ENCODE results near the gene CAMK2A.

Gene CAMK2A

GRCh38 chr5:150289551-150290390 is at the start of gene CAMK2A:
TSS of gene CAMK2A (minus strand) at chr5:150289773. CDS start at chr5:150289625, 148 bp downstream.
- DNase-seq (ENCODE audit: extremely low spot score, insufficient read length, low read depth) (no peak), FAIRE-seq (no peak)

DNA sequence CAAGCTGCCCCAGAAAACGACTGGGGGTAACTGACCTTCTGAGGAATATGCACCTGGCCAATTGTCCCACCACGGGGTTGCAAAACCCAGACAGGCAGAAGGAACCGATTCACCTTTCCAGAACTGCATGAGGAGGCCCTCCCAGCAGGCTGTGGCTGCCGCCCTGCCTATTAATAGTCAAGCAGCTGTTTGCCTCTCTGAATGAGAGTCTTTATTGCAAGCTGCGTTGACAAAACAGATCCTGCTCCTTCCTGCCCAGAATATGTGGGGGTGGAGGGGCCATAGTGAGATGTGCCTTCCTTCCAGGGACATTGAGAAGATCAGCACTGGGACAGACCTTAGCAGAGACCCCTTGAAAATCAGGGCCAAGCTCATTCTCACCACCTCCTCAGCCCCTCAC is 49.6 kb upstream of the CAMK2A start:
- no peak for DNase-seq (ENCODE audit: extremely low spot score, insufficient read length, low read depth)
- FAIRE-seq: no peak

- no peak for FAIRE-seq
- no peak for DNase-seq (ENCODE audit: extremely low spot score, insufficient read length, low read depth)
These were observed 49.0 kb upstream of the CAMK2A start for GRCh38 chr5:150338546-150338945.

- DNase-seq (ENCODE audit: extremely low spot score, insufficient read length, low read depth): no peak
- FAIRE-seq: no peak
These were observed 46.2 kb upstream of the CAMK2A start for GRCh38 chr5:150335778-150336177.

- FAIRE-seq (no peak), DNase-seq (ENCODE audit: extremely low spot score, insufficient read length, low read depth) (no peak)
These were observed 43.8 kb upstream of the CAMK2A start for GRCh38 chr5:150333400-150333799.

- FAIRE-seq: no peak
- DNase-seq (ENCODE audit: extremely low spot score, insufficient read length, low read depth): no peak
These were observed 40.6 kb upstream of the CAMK2A start for GRCh38 chr5:150329881-150330876.

DNA sequence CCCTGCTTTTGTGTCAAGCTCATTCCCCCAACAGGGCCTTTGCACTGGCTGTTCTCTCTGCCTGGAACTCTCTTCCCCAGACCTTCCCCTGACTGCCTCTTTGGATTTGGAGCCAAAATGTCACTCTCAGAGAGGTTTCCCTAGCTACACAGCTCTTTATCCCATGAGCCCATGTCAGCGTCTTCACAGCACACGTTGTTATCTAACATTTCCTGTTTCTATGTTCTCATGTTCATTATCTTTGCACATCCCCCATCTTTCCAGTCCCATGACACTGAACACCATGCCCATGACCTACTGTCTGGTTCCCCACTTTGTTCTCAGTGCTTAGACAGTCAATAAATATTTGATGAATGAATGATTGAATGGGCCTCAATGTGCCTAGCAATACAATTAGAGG is 39.5 kb upstream of the CAMK2A start:
- FAIRE-seq: no peak
- DNase-seq (ENCODE audit: extremely low spot score, insufficient read length, low read depth): no peak

DNA sequence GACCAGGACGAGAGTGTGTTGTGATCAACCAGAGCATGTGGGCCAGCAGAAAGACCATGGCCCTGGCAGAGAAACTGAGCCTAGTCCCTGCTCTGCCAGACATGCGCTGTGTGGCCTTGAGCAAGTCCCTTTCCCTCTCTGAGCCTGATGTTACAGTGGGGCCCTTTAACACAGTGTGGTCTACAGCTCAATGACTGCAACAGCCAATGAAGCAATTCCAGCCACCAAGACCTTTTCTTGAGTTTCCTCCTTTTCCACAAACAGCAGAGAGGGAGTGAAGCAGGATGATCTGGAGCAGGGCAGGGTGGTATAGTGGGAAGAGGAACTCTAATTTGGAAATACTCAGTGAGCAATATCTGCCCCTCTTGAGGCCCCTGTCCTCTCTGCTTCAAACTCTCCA is 38.9 kb upstream of the CAMK2A start:
- FAIRE-seq (no peak), DNase-seq (ENCODE audit: extremely low spot score, insufficient read length, low read depth) (no peak)

GRCh38 chr5:150327139-150327538 is 37.6 kb upstream of the CAMK2A start:
- FAIRE-seq (no peak), DNase-seq (ENCODE audit: extremely low spot score, insufficient read length, low read depth) (no peak)

DNA sequence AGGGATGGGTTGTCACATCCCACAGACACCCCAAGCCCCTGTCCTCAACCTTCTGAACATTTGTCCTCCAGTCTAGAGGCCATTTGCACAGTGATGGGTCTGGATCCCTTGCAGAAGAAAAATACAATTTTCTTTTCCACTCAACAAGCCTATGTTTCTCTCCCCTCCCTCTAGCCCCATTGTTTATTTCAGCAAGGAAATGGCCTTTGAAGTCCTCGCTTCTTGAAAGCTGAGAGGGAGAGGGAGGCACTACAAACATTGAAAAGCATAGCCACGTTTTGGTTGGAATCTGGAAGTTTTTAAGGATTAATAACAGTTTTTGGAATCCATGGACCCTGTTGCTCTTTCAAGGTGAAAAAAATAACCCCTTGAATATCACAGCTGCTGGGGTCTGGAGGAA is 37.1 kb upstream of the CAMK2A start:
- FAIRE-seq: no peak
- DNase-seq (ENCODE audit: extremely low spot score, insufficient read length, low read depth): no peak

- FAIRE-seq: no peak
- no peak for DNase-seq (ENCODE audit: extremely low spot score, insufficient read length, low read depth)
These were observed 35.9 kb upstream of the CAMK2A start for GRCh38 chr5:150325426-150325825.

GRCh38 chr5:150323819-150324218 is 34.2 kb upstream of the CAMK2A start:
- FAIRE-seq: no peak
- no peak for DNase-seq (ENCODE audit: extremely low spot score, insufficient read length, low read depth)

GRCh38 chr5:150323092-150323491 is 33.5 kb upstream of the CAMK2A start:
- no peak for DNase-seq (ENCODE audit: extremely low spot score, insufficient read length, low read depth)
- no peak for FAIRE-seq

DNA sequence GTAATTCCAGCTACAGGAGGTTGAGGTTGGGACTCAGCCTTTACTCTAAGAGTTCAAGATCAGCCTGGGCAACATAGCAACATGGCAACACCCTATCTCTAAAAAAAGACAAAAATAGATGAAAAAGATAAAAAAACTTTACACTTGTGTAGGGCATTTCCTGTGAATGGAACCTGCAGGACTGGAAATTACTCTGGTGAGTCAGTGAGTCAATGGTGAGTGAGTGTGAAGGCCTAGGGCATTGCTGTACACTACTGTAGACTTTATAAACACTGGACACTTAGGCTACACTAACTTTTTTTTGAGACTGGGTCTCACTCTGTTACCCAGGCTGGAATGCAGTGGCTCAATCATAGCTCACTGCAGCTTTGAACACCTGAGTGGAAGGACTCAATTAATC is 32.6 kb upstream of the CAMK2A start:
- DNase-seq (ENCODE audit: extremely low spot score, insufficient read length, low read depth) (no peak), FAIRE-seq (no peak)

GRCh38 chr5:150321784-150322183 is 32.2 kb upstream of the CAMK2A start:
- FAIRE-seq (no peak), DNase-seq (ENCODE audit: extremely low spot score, insufficient read length, low read depth) (no peak)

- DNase-seq (ENCODE audit: extremely low spot score, insufficient read length, low read depth): no peak
- FAIRE-seq: no peak
These were observed 31.6 kb upstream of the CAMK2A start for GRCh38 chr5:150321211-150321610.

DNA sequence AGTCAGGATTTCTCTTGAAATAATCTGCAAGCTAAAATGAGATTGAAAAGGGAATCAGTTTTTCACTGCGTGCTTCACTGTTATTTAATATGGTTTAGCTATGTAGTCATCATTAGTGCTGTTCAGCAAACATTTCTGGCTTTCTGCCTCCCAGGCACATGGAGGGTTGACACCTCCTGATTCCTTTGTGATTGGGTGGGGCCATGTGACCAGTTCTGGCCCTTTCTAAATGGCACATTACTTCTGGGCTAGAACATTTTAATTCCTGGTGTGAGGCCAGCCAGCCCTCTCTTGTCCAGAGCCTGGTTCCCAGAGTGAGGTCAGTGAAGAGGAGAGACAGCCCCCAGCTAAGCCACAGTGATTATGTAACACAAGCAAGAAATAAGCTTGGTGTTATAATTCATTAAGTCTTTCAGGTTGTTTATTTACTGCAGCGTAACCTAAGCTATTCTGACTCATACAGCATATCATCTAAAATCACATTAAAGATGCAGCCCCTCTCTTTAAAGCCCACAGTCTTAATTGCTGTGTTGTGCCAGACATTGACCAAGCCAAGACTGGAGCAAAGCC is 30.6 kb upstream of the CAMK2A start:
- FAIRE-seq: no peak
- DNase-seq (ENCODE audit: extremely low spot score, insufficient read length, low read depth): no peak

- DNase-seq (ENCODE audit: extremely low spot score, insufficient read length, low read depth): no peak
- no peak for FAIRE-seq
These were observed 29.9 kb upstream of the CAMK2A start for GRCh38 chr5:150319484-150319790.

DNA sequence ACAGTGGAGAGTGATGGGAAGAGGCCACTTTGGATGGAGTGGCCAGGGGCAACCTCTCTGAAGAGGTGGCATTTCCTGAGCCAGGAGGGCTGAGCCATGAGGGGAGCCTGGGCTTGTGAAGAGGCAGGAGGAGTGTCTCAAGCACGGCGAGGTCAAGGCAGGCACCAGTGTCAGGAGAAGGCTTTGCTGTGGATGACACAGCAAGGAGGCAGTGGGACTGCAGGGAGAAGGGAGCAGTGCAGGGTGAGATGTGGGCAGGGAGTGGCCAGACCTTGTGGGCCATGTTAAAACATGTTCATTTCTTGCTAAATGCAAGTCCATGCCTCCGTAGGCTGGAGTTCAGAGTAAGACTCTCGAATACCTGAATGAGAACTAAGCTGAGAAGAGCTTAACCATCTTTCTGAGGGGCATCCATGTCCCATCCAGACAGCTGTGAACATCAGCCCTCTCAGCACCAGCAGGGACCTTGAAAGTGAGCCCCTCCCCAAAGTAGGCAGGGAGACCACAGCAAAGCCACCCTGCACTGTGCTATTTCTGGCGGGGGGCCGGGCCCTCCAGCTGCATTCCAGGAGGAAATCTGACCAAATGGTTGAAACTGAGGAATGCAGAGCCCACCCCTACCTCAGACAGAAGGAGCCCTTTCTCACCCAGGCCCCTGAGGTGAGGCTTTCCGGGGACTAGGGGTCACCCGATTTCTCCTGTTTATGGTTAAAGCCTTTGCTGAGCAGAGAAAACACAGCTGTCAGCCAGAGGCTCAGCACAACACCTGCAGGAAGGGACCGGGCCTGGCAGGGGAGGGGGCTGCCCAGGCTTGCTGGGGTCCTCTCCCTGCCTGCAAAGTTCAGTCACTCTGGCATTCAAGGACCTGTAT is 29.3 kb upstream of the CAMK2A start:
- DNase-seq (ENCODE audit: extremely low spot score, insufficient read length, low read depth) (no peak), FAIRE-seq (no peak)

Measured in GM18507 (cell line).